NCI-H345 treated with DMSO at 0.1 percent for 48 hours (cell line): ENCODE measurements around the gene MGMT.

Source experiments
- DNase-seq: peaks from one replicate; lab custom pipeline; 2025; ENCODE audit not compliant: unreplicated experiment; lab: John Stamatoyannopoulos, UW

MGMT gene

DNA sequence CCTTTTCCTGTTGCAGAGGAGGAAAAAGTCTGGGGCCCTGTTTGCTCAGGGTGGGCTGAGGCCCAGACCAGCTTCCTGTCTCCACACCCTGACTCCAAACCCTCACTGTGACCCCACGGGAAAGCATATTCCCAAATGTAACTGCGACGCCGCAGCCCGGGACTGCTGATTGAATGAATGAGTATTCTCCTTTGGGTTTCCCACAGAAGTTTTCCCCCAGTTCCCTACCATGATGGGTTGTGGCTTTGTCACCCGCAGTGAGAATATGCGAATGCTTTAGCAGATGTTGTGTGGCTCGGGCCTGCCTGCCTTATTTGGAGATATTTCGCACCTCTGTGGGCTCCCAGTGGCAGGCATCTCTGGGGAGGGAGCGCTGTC lies 50.6 kb downstream of the MGMT start:
- DNase-seq: no peak

DNA sequence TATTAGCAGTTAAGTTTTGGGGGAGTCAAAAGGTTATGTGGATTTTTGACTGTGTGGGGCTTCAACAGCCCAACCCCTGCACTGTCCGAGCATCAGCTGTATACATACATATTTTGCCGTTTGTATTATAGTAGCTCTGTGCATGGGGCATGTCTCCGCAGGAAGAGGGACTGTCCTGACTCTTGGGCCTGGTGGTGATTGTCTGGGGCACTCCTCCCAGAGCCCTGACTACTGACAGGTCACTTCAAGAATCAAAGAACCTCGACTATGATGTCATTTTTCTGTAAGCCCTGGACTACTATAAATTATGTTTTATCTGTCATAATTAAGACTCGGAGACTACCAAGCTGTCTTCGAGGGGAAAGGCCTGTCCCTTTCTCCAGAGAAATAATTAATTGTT lies 51.8 kb downstream of the MGMT start:
- DNase-seq: no peak

DNA sequence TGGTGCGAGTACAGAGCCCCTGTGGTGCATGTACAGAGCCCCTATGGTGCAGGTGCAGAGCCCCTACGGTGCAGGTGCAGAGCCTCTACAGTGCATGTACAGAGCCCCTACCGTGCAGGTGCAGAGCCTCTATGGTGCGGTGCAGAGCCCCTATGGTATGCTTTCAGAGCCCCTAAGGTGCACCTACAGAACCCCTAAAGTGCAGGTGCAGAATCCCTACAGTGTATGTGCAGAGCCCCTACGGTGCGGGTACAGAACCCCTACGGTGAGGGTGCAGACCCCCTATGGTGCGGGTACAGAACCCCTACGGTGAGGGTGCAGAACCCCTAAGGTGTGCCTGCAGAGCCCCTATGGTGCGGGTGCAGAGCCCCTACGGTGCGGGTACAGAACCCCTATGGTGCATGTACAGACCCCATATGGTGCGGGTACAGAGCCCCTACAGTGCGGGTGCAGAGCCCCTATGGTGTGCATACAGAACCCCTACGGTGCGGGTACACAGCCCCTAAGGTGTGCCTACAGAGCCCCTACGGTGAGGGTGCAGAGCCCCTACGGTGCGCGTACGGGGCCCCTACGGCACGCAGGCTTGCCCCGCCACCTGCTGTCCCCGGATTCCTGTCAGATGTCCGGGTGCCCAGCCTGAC lies 53.5 kb downstream of the MGMT start:
- peak; percentile 23 for DNase-seq

DNA sequence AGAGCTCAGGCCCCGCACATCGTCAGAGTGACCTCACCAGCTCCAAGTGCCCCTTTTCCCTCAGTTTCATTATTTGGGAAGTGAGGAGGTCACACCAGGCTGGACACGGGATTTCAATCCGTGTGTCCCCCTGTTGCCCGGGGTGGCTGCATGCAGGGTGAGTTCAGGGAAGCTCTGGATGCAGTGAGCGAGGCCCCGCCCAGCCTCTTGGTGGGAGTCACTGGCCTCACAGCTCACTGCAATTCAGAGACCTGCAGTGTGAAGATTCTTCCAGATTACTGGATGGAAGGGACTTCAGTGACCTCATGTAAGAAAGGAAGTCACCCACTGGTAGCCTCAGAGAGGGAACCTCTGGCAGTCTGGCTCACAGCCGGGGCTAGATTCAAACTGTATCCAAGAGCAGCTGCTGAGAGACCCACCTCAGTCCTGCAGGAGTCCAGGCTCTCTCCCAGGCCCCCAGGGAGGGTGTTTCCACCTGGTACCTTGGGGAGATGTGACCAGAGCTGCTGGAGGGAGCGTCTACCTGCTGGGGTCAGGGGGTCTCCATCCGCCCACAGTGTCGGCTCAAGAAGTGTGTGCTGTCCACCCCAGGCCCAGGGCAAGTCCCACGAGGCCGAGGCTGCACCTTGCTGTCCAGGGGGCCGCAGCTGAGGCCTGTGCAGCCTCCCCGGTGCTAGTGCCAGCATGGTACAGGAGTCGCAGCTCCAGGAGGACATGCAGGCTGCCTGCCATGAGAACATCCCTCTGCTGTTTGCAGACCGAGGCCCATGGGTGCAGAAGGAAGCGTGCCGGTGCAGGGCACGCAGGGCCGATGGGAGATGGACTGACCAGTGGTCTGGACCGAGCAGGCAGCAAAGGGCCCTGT lies 54.4 kb downstream of the MGMT start:
- no peak for DNase-seq

DNA sequence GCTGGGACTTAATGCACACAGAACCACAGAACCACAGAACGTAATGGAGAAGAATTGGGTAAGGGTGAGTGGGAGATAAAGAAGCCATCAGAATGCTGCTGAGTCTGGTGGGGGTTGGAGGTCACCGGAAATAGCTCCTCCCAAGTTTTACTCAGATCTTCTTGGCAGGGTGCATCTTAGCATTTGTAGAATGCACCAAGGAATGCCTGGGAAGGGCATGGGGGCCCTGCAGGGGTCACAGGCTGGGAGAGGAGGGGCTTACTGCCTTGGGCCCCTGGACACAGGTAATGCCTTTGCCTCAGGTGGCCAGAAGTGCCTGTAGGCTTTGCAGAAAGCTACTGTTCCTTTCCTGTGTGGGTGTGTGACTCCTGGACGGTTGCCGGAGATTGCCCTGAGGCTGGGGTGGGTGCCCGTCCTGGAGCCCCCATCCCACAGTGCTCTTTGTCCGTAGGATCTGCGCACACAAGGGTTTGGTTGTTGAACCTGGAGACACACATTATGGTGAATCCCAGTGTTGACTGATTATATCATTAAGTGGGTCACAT lies 55.1 kb downstream of the MGMT start:
- DNase-seq: no peak

DNA sequence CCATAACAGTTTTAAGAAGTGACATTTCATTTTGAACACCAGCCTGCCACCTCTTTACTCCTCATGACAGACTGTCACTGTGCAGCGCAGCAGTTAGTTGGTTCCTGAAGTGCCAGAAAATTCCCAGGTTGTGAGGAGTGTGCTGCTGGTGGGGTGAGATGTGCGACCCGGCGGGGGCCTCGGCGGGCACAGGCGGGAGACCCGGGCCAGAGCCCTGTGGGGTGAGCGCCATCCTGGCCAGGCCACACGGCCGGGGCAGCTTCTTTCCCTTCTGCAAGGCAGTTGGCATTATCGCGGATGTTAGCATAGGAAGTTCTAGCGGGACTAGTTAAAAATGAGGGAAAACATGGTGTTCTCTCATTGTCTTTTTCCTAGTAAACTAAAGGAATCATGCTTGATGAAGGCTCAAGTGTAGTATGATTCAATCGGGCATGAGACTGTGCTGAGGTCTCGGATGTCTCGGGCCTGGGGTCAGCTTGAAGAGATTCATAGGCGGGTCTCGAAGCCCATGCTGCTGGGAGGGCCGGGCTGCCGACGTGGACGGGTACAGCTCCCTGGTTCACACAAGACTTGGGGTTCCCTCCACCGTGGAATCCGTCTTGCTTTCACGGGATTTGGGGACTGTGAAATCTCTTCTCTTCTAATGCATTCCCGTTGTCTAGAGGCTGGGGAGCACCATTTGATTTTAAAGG lies 56.1 kb downstream of the MGMT start:
- DNase-seq: no peak

DNA sequence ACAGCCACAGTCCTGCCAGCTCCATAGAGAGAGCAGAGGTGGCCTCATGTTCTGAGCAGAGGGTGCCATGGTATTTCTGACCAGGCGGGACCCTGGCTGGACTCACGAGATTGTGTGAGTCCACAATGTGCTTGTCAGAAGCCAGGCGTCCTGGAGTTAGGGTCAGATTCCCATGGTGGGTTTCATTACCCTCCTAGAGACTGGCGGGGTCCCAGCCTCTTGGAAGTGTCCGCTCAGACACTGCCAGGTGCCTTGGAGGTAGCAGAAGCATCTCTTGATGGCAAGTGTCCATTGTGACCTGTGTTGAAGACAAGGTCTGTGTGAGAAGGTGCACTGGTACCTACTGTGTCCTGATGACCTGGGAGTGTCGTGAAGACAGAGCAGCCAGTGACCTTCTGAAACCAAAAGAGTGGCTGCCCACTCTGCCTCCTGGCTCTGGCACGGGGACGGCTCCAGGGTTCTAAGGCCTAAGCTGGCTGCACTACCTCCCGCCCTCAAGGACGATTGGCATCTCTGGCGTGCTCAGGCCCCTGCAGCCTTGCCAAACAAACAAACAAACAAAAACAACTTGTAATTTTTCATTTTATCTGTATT lies 56.8 kb downstream of the MGMT start:
- DNase-seq: no peak

DNA sequence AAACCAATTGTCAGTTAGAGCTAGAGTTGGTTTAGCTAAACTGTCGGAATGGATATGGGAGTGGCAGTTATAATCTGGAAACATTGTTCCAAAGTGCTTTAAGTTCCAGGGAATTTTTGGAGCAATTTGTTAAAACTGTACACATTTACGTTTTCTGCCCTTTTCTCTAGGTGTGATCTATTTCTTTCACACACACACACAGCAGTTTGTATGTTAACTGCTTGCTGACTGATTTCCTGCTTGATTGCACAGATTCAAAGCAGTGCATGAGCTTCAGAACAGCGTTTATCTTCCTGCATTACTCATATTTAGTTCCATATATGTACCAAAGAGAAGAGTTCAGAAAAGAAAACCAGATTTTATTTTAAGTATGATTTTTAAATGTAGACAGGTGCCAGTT lies 57.9 kb downstream of the MGMT start:
- DNase-seq: no peak

DNA sequence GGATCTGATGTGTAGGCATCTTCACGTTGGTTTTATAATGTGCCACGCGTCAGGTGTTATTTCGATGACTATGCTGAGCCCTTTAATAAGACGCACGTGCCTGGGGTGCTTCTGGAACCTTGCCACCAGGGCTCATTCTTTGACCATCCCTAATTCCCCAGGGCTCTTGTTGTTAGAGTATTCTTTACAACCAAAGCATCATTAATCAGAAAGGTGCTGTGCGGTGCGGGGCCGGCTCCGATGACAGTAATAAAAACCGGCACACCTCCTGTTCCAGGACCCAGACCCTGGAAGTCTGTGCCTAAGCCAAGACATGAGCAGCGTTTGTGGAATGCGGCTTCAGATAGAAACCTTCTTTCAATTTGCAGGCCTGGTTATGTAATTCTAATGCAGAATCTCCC lies 58.4 kb downstream of the MGMT start:
- DNase-seq: no peak

DNA sequence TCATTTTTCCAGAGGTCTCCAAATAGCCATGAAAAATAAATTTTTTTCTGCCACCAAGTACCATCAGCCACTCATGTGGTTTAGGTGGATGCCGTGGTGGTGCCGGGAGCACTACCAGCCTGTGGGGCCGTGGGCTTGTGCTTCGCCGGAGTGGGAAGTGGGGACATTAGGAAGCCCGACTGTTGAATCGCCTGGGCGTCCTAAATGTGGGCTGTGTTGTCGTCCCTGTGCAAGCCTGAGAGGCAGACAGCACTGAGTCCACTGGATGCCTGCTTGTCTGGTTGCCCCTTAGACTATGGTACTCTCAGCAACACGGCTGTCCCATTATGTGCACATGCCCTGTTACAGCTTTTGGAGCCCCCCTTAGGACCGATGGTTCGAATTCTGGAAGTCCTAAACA lies 59.9 kb downstream of the MGMT start:
- no peak for DNase-seq

DNA sequence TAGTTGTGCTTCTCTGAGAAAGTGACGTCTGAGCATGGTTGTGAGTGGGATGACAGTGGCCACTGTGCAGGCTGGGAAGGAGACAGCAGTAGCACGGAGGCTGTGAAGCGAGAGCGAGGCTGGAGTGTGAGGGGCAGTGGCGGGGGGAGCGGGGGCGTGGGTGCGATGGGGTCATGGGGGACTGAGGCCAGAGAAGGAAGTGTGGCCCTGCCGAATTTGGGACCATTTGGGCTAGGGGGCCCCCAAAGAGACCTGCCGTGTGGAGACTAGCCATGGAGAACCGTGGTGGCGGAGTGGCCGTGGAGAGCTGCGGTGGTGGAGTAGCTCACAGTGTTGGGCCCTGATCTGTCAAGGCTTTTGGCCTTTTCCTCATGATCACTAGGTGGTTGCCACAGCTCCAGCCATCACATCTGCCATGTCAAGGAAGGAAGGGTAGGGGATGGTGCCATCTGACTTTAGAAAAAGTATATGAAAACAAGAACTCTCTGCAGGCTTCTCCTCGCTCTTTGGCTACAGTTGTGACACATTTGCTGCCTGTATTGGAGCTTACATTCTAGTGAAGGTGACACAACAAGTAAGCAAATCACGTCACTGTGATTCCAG lies 61.4 kb downstream of the MGMT start:
- DNase-seq: no peak

DNA sequence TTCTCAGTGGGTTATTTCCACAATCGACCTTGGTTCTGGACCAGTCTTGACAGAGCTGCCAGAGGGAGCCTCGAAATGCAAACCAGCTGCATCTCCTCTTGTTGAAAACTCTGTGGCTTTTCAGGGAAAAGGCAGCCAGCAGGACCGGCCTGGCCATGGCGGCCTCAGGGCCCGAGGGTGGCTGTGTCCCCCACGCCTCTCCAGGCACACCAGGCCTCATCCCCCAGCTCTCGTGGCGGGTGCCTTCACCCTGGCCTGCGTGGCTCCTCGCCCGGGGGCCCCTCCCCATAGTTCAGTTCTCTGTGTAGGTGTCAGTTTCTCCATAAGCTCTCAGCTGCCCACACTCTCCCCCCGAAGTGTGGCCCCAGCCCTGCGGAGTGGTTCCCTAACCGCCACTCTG lies 63.5 kb downstream of the MGMT start:
- no peak for DNase-seq

DNA sequence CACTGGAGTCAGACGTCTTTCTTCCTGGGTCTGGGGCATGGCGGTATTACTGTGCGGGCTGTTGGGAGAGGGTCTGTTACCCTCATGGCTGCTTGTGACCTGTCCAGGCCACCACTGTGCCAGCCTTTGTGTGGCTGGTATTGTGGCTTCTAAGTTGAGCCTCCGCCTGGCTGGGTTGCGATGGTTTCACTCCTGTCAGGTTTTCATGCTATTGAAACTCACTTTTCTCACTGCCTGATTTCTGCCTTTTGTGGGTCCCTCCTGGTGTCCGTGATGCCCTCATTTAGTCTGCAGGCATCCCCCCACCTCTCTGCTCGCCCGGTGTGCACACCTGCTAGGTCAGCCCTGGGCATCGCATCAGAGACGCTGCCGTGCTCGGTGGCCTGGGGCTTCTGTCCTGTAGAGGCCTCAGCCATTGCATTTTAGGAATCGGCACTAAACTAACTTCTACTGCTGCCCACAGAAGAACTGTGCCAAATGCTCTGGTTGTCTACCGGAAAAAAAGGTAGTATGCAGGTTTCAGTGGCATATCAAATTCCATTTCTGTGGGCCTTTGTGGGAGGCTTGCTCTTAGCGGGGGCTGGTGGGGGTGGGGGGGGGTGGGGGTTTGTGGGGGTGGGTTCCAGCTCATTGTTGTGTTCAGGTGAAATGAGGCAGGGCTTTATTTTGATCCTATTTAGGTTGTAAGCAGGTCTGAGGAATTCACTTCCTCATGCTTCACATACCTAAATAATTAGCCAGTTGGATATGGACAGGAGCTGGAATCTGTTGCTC lies 64.3 kb downstream of the MGMT start:
- no peak for DNase-seq

DNA sequence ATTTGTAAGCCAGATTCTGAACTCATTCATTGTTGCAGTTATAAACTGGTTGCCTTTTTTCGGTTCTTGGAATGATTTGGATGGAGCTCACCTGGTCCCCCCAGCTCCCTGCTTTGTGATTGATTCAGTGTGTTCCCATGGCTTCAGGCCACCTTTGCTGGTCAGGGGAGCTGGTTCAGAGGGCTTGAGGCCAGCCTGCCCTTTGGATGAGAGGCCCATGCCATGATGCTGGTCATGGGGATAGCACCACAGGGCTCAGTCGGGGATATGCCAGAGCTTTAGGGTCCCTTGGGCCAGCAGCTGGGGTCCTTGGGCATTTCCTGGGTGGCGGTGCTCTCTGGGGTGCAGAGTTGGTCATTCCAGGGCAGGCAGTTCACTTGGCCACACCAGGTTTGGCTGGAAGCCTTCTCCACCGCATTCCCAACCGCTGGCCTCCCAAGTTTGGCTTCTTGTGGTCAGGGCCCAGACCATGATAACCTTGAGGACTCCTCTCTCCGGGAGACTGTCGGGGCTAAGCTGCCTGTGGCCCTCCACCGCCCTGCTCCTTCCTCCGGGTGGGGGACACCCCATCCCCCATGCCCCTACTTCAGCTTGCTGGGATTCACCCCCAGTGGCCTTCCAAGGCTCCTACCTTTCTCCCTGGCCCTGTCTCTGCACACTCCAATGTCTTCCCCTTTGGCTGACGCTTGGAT lies 65.1 kb downstream of the MGMT start:
- no peak for DNase-seq

DNA sequence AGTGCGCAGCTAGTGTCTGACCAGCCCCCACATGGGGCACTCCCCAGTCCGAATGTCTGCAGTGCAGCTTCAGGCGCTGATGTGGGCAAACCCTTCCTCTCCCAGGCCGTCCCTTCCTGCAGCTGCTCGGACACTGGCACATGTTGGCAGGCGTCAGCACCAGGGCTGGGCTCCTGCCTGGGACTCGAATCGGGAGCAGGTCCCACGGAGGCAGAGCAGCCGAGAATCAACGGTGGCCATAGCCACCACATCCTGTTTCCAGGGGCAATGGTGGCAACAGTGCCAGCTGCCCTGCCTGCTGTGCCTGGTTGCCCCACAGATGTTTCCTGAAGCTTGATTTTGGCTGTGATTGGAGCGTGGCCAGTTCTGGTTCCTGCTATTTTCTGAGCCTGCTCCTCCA lies 65.8 kb downstream of the MGMT start:
- no peak for DNase-seq

DNA sequence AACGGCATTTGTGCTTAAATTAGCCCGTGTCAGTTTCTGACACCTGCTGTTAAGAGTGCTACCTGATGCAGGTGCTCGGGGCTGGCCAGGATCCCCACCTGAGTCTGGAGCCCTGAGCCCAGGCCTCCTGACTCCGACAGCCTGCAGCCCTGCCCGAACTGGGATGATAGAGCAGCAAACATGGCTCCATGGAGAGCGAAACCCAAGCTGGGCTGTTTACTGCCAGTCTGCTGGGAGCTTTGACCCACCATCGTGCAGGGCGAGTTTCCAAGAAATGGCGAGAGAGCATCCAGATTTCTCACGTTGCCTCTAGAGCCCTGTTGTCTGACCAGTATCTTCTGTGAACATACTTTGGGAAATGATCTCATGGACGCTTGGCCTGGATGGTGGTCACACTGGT lies 66.2 kb downstream of the MGMT start:
- no peak for DNase-seq

DNA sequence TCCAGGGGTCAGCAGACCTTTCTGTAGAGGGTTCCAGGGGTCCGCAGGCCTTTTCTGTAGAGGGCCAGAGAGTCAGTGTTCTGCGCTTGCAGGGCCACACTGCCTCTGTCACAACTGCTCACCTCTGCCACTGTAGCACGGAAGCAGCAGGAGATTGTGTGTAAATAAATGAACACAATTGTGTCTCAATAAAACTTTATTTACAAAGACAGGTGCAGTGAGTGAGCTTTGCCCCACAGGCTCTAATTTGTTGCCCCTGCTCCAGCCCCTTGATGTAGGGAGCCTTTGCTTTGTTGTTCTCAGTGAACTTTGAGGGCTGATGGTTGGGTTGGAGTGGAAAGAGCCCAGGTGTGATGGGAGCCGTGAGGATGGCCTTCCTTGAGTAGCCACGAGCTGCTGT lies 67.8 kb downstream of the MGMT start:
- DNase-seq: no peak

DNA sequence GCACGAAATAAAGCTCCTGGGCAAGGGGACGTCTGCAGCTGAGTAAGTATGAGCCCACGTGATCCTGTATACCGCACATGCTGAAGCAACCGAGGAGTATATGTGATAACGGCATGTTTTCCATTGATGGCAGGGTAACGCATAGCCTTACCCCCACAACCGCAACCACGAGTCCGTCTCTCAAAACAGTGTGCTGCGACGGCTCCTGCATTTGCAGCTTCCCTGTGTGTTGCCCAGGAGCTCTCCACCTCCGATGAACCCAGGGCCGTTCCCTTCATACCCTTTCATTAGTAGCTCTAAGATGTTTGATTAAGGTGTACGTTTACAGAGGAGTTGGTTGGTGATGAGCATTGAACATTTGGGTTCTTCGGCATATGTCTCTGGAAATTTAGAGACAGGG lies 69.3 kb downstream of the MGMT start:
- no peak for DNase-seq

DNA sequence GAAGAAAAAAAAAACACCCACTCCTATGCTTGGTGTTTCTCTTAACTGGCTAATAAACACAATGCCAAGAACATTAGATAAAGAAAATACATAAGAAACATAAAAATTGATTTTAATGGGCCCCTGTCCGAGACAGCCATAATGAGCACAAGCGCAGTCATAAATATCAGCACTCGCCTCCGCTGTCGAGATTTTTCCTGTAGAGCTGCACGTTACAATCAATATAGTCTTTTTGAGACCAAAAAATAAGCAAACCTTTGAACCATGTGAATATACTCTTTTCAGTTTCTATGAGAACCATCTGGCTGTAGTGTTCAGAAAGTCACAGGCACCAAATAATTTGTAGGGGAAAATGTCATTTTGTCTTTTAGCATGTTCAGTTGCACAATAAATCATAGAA lies 70.1 kb downstream of the MGMT start:
- no peak for DNase-seq

DNA sequence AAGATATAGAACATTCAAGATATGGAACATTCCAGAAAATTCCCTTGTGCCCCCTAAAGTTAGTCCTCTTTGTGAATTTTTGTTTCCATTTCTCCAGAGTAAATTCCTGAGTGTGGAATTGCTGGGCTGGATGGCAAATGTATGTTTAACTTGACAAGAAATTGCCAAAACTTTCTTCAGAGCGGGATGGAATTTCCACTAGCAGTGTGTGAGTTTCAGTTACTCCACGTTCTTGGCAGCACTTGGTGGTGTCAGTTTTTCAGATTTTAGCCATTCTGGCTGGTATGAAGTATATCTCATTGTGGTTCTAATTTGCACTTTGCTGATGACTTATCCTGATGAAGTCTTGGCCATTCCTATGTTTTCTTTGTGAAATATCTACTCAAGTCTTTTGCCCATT lies 71.2 kb downstream of the MGMT start:
- no peak for DNase-seq
